H1 (cell line): ENCODE data around the gene SLC39A10.

Source experiments
- CTCF ChIP-seq, 3 experiments: IDR thresholded peaks; 1 replicate in 2 of 3; 2 replicates in 1 of 3; pipeline versions ENCODE4 v1.5.1 to v1.6.1; 2011; ENCODE audit warnings: low read length in 3 of 3, mild to moderate bottlenecking in 3 of 3, inconsistent platforms in 2 of 3, low read depth in 1 of 3, moderate library complexity in 1 of 3; ENCODE audit not compliant: insufficient read depth in 1 of 3; ENCODE audit errors: control extremely low read depth in 1 of 3
- EGR1 ChIP-seq: IDR thresholded peaks from 2 replicates; pipeline ENCODE4 v1.6.1; 2011; ENCODE audit warnings: low read depth, low read length, borderline replicate concordance
- EP300 ChIP-seq, 2 experiments: IDR thresholded peaks; 1 replicate in 1 of 2; 2 replicates in 1 of 2; pipeline ENCODE4 v1.6.1; 2011 to 2012; ENCODE audit warnings: low read depth in 2 of 2, low read length in 2 of 2, mild to moderate bottlenecking in 2 of 2, borderline replicate concordance in 1 of 2, inconsistent platforms in 1 of 2, moderate library complexity in 1 of 2
- EZH2 ChIP-seq: fragments of 200-600 bp; sonication (generic); IDR thresholded peaks from 2 replicates; pipeline ENCODE4 v1.7.1; 2012; ENCODE audit warnings: low read depth, mild to moderate bottlenecking, moderate library complexity, low read length, inconsistent platforms; ENCODE audit not compliant: severe bottlenecking
- JUND ChIP-seq: IDR thresholded peaks from 2 replicates; pipeline ENCODE4 v1.6.1; 2011; ENCODE audit warnings: mild to moderate bottlenecking, improper control_type of control experiment, low read length
- KDM1A ChIP-seq: fragments of 200-600, 300-600 bp; sonication (generic); IDR thresholded peaks from 2 replicates; pipeline ENCODE4 v1.7.1; 2016; ENCODE audit warnings: mild to moderate bottlenecking, low read length, borderline replicate concordance
- POLR2A ChIP-seq, 2 experiments: IDR thresholded peaks; 1 replicate in 1 of 2; 2 replicates in 1 of 2; pipeline ENCODE4 v1.6.1; 2011; ENCODE audit warnings: low read depth in 2 of 2, low read length in 2 of 2, mild to moderate bottlenecking in 2 of 2; ENCODE audit errors: control extremely low read depth in 1 of 2
- TCF12 ChIP-seq: IDR thresholded peaks from 2 replicates; pipeline ENCODE4 v1.6.1; 2011; ENCODE audit warnings: low read depth, mild to moderate bottlenecking, low read length
- YY1 ChIP-seq: IDR thresholded peaks from 2 replicates; pipeline ENCODE4 v1.6.1; 2011; ENCODE audit warnings: low read depth, mild to moderate bottlenecking, low read length
- ZNF274 ChIP-seq: IDR thresholded peaks from 2 replicates; pipeline ENCODE4 v1.7.0; 2012; ENCODE audit warnings: low read length, borderline replicate concordance; ENCODE audit errors: extremely low read depth

- TF ChIP-seq POLR2A (IDR thresholded peaks at IDR 0.05; ENCODE audit: control extremely low read depth in 1 of 2, low read depth in 2 of 2, low read length in 2 of 2), result no peak
- TF ChIP-seq EP300 (IDR thresholded peaks at IDR 0.05; ENCODE audit: borderline replicate concordance in 1 of 2, low read depth in 2 of 2, low read length in 2 of 2), result no peak
- TF ChIP-seq TCF12, result no peak
- no peak for TF ChIP-seq CTCF (IDR thresholded peaks at IDR 0.05; ENCODE audit: control extremely low read depth in 1 of 3, insufficient read depth in 1 of 3, low read depth in 1 of 3, low read length in 3 of 3)
- no peak for TF ChIP-seq EZH2
- no peak for TF ChIP-seq YY1
- no peak for TF ChIP-seq ZNF274
- TF ChIP-seq KDM1A, result no peak
- no peak for TF ChIP-seq EGR1
- no peak for TF ChIP-seq JUND
These were observed 30.5 kb upstream of the SLC39A10 start for GRCh38 chr2:195626507-195626906.
